Heart right ventricle (tissue), 16 donors: Measurements from ENCODE around the gene STAG1. TPM values are rescaled to one million over a fixed set of nuclear protein-coding genes. Genes with fewer than 3 reads are reported as not detected.

ENCODE experiments used
- ATAC-seq, 8 donors: fragments of 200-7000 bp; cut with Tn5 transposase; one replicate each; pipeline ENCODE4 v1.9.1; 2020; ENCODE audit warnings: mild to moderate bottlenecking in 8 of 8, moderate library complexity in 8 of 8, moderate number of reproducible peaks in 1 of 8
- DNase-seq, 2 donors: peaks; one replicate each; pipeline ENCODE4 v3.0.0-alpha.2; 2020
- H3K27ac ChIP-seq, 10 donors: fragments of 200-600 bp; sonication (generic) in 2 of 10; one replicate each; pipeline versions ENCODE4 v1.5.0 to v1.8.0; 2020 to 2022; ENCODE audit warnings: mild to moderate bottlenecking in 3 of 10
- H3K27me3 ChIP-seq, 7 donors: fragments of 200-600 bp; one replicate each; pipeline ENCODE4 v1.8.0; 2021 to 2022; ENCODE audit warnings: mild to moderate bottlenecking in 2 of 7
- H3K36me3 ChIP-seq, 9 donors: fragments of 200-600 bp; sonication (generic) in 1 of 9; one replicate each; pipeline versions ENCODE4 v1.5.0 to v1.8.0; 2020 to 2022; ENCODE audit warnings: mild to moderate bottlenecking in 2 of 9
- H3K4me1 ChIP-seq, 9 donors: fragments of 200-600 bp; sonication (generic) in 1 of 9; one replicate each; pipeline versions ENCODE4 v1.5.0 to v1.8.0; 2020 to 2022; ENCODE audit warnings: mild to moderate bottlenecking in 4 of 9
- H3K4me3 ChIP-seq, 10 donors: fragments of 200-600 bp; sonication (generic) in 2 of 10; one replicate each; pipeline versions ENCODE4 v1.5.0 to v1.8.0; 2020 to 2022; ENCODE audit warnings: mild to moderate bottlenecking in 7 of 10, moderate library complexity in 2 of 10
- H3K9me3 ChIP-seq, 11 donors: fragments of 200-600 bp in 10 of 11; sonication (generic) in 2 of 11; one replicate each; pipeline versions ENCODE4 v1.5.0 to v1.8.0; 2013 to 2022; ENCODE audit warnings: mild to moderate bottlenecking in 2 of 11, control low read depth in 1 of 11, moderate library complexity in 1 of 11
- CTCF ChIP-seq, 9 donors: fragments of 200-600 bp; sonication (generic) in 2 of 9; IDR thresholded peaks; one replicate each; pipeline versions ENCODE4 v1.5.0 to v1.8.0; 2021 to 2022; ENCODE audit warnings: antibody characterized with exemption in 9 of 9, mild to moderate bottlenecking in 5 of 9, moderate library complexity in 1 of 9
- WGBS, 2 donors: extraction: QIAGEN DNeasy Blood & Tissue Kit; methylation state at CpG; one replicate each; pipeline ENCODE4 v1.1.7; 2013; ENCODE audit warnings: inconsistent platforms in 1 of 2; 5-methylcytosine and 5-hydroxymethylcytosine counted together
- intact Hi-C, 10 donors: fragments of 100-400 bp; cut with DNase I; formaldehyde crosslinking; loops; one replicate each; pipeline versions ENCODE4 v1.11.1 to v1.14.2; 2022
- polyA plus RNA-seq, 2 donors: library from polyadenylated mRNA; stranded (reverse); fragments of 200-250 nt; gene quantifications; one replicate each; pipeline ENCODE4 v1.2.3, GENCODE V29; 2013
- total RNA-seq, 10 donors: library from RNA; stranded (reverse); fragmentation: NEBNext Ultra II Directional in 3 of 10; extraction: Animal tissue kit (Norgen Biotek cat#: 25700) in 3 of 10; gene quantifications; one replicate each; pipeline versions ENCODE4 v1.2.1 to v1.2.4, GENCODE V29; 2021 to 2023
- donor health status: Arrhythmogenic right ventricular cardiomyopathy.
- donor health status: ischemic (EF 13 %, LVEDD 7.1; RV severe dilation, severe dysfunction).
- donor health status: healthy with polysubstance abuse.
- donor health status: DM: no; HTN: yes; CAD: no.
- donor health status: DM: no; HTN: no; CAD: no.
- donor health status: ischemic (EF 25% LVEDD 6.9; RV normal size, moderate dysfunction).
- donor health status: ischemic (EF 25% LVEDD 5.7; RV mildly dilated, moderate dysfunction).
- donor health status: healthy.
- donor health status: DM: yes; HTN: yes; CAD: no.
- donor health status: Ischemic cardiomyopathy.
- donor health status: ischemic (EF 35%, LVEDD 5.7; RV mildly dilated, moderate dysfunction).
- donor health status: nonischemic (EF 11% LVEDD 7.7; RV severe dilation, severe dysfunction).
- donor health status: DM: yes; HTN: yes; CAD: no.
- donor health status: PGD.
- donor health status: ischemic (EF 29% LVEDD 5.4; RV normal size, mild dysfunction).
- donor health status: nonischemic (EF 23%, LVEDD 6.1; RV moderate dilation, normal function).

The STAG1 gene
- total and polyA plus RNA-seq, 12 donors: 8.0 to 27.6 (median 19.6) TPM

- H3K27me3 ChIP-seq: no peaks in the 10 kb centered on the region
- H3K4me1 ChIP-seq: peaks cover 0 to 24% (median 13%) of the 10 kb centered on the region in 9 donors
- TF ChIP-seq CTCF (IDR thresholded peaks at IDR 0.05): no peak
- ATAC-seq: no peak
- WGBS, 2 donors: 83 to 86% methylated on average over 1 of the region's 1 CpG
- H3K36me3 ChIP-seq: no peaks in the 10 kb centered on the region
- H3K27ac ChIP-seq: no peak overlapping the region
- H3K9me3 ChIP-seq: no peaks in the 10 kb centered on the region
- intact Hi-C loops: no loop called here
- no peak for DNase-seq
- no peak overlapping the region for H3K4me3 ChIP-seq
These were observed 37.8 kb upstream of the STAG1 start for GRCh38 chr3:136789976-136790375.

GRCh38 chr3:136788154-136788553 lies 36.0 kb upstream of the STAG1 start:
- Histone ChIP-seq H3K4me3 (no peak overlapping the region), H3K9me3 (no peaks in the 10 kb centered on the region), H3K27me3 (no peaks in the 10 kb centered on the region), H3K4me1 (peaks cover 0 to 24% (median 13%) of the 10 kb centered on the region in 9 donors), H3K36me3 (no peaks in the 10 kb centered on the region), H3K27ac (no peak overlapping the region)
- no peak for ATAC-seq
- DNase-seq: no peak
- WGBS, 2 donors: 100% methylated on average over 1 of the region's 1 CpG
- intact Hi-C loops: no loop called here
- TF ChIP-seq CTCF (IDR thresholded peaks at IDR 0.05): no peak

- peak in 6 of 8 donors; percentile 39 to 76 (median 62) for ATAC-seq
- no peaks in the 10 kb centered on the region for H3K27me3 ChIP-seq
- intact Hi-C loops: no loop called here
- H3K4me1 ChIP-seq: peaks cover 0 to 24% (median 13%) of the 10 kb centered on the region in 9 donors
- no peak for TF ChIP-seq CTCF (IDR thresholded peaks at IDR 0.05)
- H3K27ac ChIP-seq: peak overlapping the region in 7 of 10 donors; percentile 12 to 83 (median 57)
- 16 to 31% methylated on average over 2 of the region's 2 CpGs for WGBS, 2 donors
- H3K36me3 ChIP-seq: no peaks in the 10 kb centered on the region
- H3K4me3 ChIP-seq: peak overlapping the region in 1 of 10 donors; percentile 23
- H3K9me3 ChIP-seq: no peaks in the 10 kb centered on the region
- DNase-seq: peak in 1 of 2 donors; percentile 13
These were observed 35.2 kb upstream of the STAG1 start for GRCh38 chr3:136787349-136787748.

- Histone ChIP-seq H3K4me1 (peaks cover 0 to 24% (median 13%) of the 10 kb centered on the region in 9 donors), H3K9me3 (no peaks in the 10 kb centered on the region), H3K27ac (no peak overlapping the region), H3K27me3 (no peaks in the 10 kb centered on the region), H3K4me3 (no peak overlapping the region), H3K36me3 (no peaks in the 10 kb centered on the region)
- intact Hi-C loops: no loop called here
- WGBS, 2 donors: 75 to 77% methylated on average over 5 of the region's 5 CpGs
- no peak for ATAC-seq
- no peak for DNase-seq
- TF ChIP-seq CTCF (IDR thresholded peaks at IDR 0.05): no peak
These were observed 31.6 kb upstream of the STAG1 start for GRCh38 chr3:136783708-136784191.
